Hematopoietic multipotent progenitor cell treated with erythropoietin and hydrocortisone succinate and interleukin-3 and kit ligand, for 8 days (in vitro differentiated cells): ENCODE data around the gene FAM20B.

Source experiments
- DNase-seq: peaks from one replicate; pipeline ENCODE4 v3.0.0-alpha.2; 2015

Gene FAM20B

GRCh38 chr1:179048339-179049124 lies 22.8 kb downstream of the FAM20B start:
- no peak for DNase-seq

DNA sequence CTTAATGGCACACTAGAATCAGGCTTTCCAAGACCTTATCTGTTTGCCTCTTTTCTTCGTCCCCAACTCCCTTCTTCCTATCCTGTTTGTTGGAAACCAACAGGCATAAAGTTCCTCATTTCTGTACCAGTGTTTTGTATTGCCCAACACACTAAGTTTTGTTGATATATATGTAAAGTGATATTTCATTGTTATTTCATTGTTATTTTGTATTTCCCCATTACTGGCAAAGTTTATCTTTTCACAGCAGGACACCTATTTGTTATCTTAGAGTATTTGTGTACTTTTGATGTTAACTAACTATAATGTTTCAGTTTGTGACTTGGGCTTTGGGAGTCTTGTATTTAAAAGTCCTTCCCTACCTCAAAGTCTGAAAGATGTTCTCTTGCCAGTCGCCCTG lies 27.1 kb downstream of the FAM20B start:
- no peak for DNase-seq

DNA sequence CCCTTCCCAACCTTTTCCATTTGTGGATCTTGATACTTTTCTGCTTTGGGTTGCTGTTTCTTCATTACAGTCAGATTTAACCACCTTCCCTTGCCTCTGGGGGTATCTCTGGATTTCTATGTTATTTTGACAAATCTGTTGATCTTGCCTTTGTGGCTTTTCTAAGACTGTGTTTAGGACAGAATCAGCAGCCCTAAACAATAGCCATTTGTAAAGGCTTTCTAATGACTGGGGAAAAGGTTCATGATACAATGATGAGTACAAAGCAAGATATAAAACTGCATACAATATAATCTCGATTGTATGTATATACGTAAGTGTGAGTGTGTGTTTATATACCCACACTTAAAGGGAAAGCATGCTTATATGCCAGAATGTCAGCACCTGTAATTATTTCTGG lies 27.8 kb downstream of the FAM20B start:
- no peak for DNase-seq

DNA sequence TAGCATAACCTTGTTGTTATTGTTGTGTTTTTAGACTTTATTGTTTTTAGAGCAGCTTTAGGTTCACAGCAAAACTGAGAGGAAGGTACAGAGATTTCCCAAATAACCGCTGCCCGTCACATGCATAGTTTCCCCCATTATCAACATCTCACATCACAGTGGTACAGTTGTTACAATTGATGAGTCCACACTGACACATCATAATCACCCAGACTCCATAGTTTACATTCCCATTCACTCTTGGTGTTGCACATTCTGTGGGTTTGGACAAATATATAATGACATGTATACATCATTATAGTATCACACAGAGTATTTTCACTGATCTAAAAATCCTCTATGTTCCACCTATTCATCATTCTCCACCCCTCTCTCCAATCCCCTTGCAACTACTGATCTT lies 30.2 kb downstream of the FAM20B start:
- no peak for DNase-seq

GRCh38 chr1:179058487-179059483 lies 33.1 kb downstream of the FAM20B start:
- no peak for DNase-seq

GRCh38 chr1:179061360-179062282 lies 35.9 kb downstream of the FAM20B start:
- DNase-seq = no peak

DNA sequence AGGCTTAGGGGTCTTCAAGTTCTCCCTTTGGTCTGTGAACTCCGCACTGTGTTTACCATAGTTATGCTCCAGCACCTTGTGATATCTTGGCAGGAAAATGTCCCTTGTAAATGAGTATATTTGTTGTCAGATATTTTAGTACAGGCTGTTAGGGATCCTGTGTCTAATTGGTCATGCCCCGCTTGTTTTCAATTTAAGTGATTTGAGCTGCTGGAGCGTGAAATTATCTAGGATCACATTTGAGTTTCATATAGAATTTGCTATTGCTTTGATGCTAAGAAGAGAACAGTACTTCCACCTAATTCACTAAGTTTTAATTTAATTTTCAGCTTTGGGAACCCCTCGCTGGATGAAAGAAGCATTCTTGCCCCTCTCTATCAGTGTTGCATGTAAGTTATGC lies 40.8 kb downstream of the FAM20B start:
- DNase-seq = no peak

DNA sequence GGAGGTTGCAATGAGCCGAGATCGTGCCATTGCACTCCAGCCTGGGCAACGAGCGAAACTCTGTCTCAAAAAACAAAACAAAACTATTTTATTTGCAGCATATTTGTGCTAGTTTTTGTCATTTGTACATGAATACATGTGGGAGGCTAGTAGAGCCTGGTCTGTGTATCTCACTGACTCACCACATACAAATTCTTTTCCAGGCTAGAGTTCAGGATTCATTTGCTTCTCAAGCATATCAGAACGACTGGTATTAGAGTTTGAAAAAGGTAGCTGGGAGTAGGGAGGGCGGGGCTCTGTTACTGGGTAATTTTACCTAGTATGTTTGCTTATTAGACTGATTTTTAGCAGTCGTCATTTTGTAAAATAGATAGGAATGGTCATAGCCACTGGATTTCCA lies 51.7 kb downstream of the FAM20B start:
- no peak for DNase-seq

- DNase-seq = peak; percentile 88
These were observed 53.5 kb downstream of the FAM20B start for GRCh38 chr1:179079113-179079761.

- peak; percentile 23 for DNase-seq
These were observed 55.4 kb downstream of the FAM20B start for GRCh38 chr1:179080866-179081686.

GRCh38 chr1:179081687-179082332 lies 56.1 kb downstream of the FAM20B start, which contains the start of gene TOR3A:
Gene TOR3A (plus strand): TSS chr1:179082070. CDS start chr1:179082129, 59 bp downstream.
- DNase-seq = peak; percentile 88

DNA sequence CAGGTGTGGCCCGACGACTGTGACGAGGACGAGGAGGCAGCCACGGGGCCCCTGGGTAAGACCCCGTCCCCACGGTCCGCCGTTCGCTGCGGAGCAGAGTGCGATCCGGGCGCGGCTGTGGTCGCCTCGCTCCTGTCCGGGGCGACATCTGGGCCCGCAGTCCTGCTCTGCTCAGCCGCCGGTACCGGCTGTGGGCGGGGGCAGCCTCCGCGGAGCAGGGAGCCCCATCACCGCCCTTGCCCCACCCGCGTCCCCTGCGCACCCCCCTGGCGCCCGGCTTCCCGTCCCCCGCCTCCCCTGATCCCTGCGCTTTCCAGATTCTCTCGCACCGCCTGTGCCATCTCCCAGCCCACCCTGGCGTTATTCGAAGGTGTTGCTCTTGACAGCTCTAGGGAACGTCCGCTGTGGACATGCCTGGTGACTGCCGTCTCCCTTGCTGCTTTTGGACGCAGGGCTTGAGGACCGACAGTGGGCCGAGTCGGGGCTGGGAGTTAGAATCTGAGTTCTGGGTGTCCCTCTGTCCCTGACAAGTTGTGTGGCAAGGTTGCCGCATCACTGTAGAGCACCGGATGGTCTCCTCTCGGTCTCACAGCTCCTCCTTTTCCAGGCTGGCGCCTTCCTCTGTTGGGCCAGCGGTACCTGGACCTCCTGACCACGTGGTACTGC lies 56.8 kb downstream of the FAM20B start:
- peak; percentile 40 for DNase-seq

GRCh38 chr1:179082999-179083335 lies 57.3 kb downstream of the FAM20B start:
- peak; percentile 34 for DNase-seq

DNA sequence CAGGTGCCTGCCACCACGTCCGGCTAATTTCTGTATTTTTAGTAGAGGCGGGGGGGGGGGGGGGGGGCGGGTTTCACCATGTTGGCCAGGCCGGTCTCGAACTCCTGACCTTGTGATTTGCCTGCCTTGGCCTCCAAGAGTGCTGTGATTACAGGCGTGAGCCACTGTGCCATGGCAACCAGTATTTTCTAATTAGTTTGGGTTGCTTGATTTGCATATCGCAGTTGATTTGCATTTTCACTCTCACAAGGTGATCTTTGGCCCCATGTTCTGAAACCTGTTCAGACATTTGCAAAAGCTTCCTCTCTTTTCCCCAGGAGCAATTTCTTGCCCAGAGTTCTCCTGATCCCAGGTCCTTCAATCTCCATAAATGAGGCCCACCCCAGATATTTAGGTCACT lies 57.8 kb downstream of the FAM20B start:
- DNase-seq = no peak

GRCh38 chr1:179087665-179088064 lies 62.0 kb downstream of the FAM20B start:
- DNase-seq = no peak

DNA sequence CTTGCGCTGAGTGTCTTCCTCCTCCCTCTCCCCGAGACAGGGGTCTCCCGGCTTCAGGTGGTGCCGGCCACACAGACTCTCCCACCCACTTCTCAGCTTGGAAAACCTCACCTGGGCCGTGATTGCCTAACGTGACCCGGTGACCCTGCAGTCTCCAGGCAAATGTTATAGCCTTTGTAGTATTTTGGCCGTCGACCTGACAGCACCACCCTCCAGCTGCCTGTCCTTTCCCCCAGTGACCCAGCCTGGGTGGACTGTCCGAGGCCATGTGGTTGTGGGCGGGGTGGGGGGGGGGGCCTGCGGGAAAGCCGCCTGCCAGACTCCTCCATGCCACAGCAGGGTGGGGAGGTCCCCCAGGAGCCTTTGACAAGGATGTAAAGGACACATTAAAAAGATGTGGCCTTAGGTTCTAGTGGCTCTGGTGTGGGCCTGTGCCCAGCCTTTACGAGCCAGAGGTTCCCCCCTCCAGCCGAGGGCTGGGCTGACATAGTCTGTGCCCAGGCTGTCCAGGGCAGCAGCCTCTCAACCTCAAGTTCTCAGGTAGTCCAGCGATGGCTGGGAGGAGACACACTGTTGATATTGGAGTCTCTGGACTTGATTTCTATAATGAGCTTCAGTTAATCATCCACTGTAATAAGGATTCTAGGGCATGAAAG lies 64.3 kb downstream of the FAM20B start:
- no peak for DNase-seq

GRCh38 chr1:179090522-179090921 lies 64.8 kb downstream of the FAM20B start:
- DNase-seq = no peak

- DNase-seq = no peak
These were observed 65.2 kb downstream of the FAM20B start for GRCh38 chr1:179090923-179091322.

DNA sequence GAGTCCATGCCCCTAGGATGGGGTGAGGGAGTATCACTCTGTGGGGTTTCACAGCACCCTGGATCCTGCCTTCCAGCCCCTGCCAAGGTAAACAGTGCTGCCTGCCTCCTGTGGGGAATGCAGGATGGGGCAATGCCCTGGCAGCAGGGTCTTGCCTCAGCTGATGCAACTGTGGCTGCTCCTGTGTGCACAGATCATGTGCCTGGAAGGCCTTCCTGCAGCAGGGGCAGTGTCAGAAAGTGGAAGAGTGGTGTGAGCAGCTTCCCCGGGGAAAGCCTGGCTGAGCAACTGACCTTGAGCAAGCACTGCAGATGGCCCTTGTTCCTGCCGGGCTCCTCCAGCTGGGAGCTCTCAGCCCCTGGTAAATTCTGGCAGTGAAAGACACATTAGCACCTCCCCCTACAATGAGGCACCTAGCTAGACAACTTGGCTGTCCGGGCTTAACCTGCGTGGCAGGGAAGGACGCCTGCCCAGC lies 66.0 kb downstream of the FAM20B start:
- no peak for DNase-seq
